GM12891 (cell line): ENCODE results near the gene PNPLA5.
A peak's percentile ranks its signal among the peaks of the same experiment; 100 is the strongest.
"Not testable (repeated sequence)": the region's sequence is repeated elsewhere in the genome, so short reads cannot be mapped to it uniquely, and the experiment has no call there.

Experiments used
- DNase-seq: peaks from one replicate; pipeline ENCODE4 v3.0.0; 2011; ENCODE audit warnings: low spot score; ENCODE audit not compliant: insufficient read length
- FAIRE-seq: peaks from 2 replicates; lab custom pipeline; 2011; peaks lifted over from hg19 to GRCh38; lab: Jason Lieb, UNC
- PAX5 ChIP-seq: IDR thresholded peaks from 2 replicates; pipeline ENCODE4 v1.6.1; 2011; ENCODE audit warnings: low read length, moderate library complexity, mild to moderate bottlenecking; ENCODE audit not compliant: insufficient read depth, severe bottlenecking
- POLR2A ChIP-seq: IDR thresholded peaks from 2 replicates; pipeline ENCODE4 v1.6.1; 2011; ENCODE audit warnings: low read depth, low read length, control low read depth
- POLR2AphosphoS5 ChIP-seq: IDR thresholded peaks from 2 replicates; pipeline ENCODE4 v1.6.1; 2011; ENCODE audit warnings: low read depth, low read length, control low read depth
- POU2F2 ChIP-seq: IDR thresholded peaks from 2 replicates; pipeline ENCODE4 v1.6.1; 2011; ENCODE audit warnings: low read depth, mild to moderate bottlenecking, control low read depth, low read length, moderate library complexity
- SPI1 ChIP-seq: IDR thresholded peaks from 2 replicates; pipeline ENCODE4 v1.6.1; 2011; ENCODE audit warnings: low read depth, low read length, control low read depth
- TAF1 ChIP-seq: IDR thresholded peaks from 2 replicates; pipeline ENCODE4 v1.6.1; 2011; ENCODE audit warnings: low read depth, low read length, control low read depth

Gene PNPLA5

GRCh38 chr22:43923191-43923590 is 31.4 kb upstream of the PNPLA5 start:
- DNase-seq, result no peak
- TF ChIP-seq POLR2AphosphoS5, result no peak
- TF ChIP-seq SPI1, result peak; percentile 23; the same call in 1 of the 2 replicates
- FAIRE-seq, result no peak

GRCh38 chr22:43922123-43922522 is 30.3 kb upstream of the PNPLA5 start:
- FAIRE-seq (no peak), DNase-seq (no peak)
- TF ChIP-seq TAF1 (no peak), SPI1 (no peak), POLR2A (no peak), POLR2AphosphoS5 (no peak), PAX5 (no peak), POU2F2 (no peak)

- DNase-seq (no peak), FAIRE-seq (no peak)
- no peak for TF ChIP-seq POU2F2
- TF ChIP-seq TAF1, result no peak
- TF ChIP-seq POLR2A, result no peak
- no peak for TF ChIP-seq SPI1
- TF ChIP-seq PAX5, result no peak
- no peak for TF ChIP-seq POLR2AphosphoS5
Observed at GRCh38 chr22:43921370-43921769, 29.6 kb upstream of the PNPLA5 start.

GRCh38 chr22:43919106-43919973 is 27.5 kb upstream of the PNPLA5 start:
- DNase-seq (no peak), FAIRE-seq (no peak)
- no peak for TF ChIP-seq POLR2A
- no peak for TF ChIP-seq PAX5
- no peak for TF ChIP-seq SPI1
- no peak for TF ChIP-seq TAF1
- no peak for TF ChIP-seq POLR2AphosphoS5
- no peak for TF ChIP-seq POU2F2

GRCh38 chr22:43917521-43917920 is 25.7 kb upstream of the PNPLA5 start:
- TF ChIP-seq SPI1 (no peak), PAX5 (no peak), TAF1 (no peak), POU2F2 (no peak), POLR2A (no peak), POLR2AphosphoS5 (no peak)
- FAIRE-seq, result no peak
- DNase-seq, result no peak

- no peak for DNase-seq
- FAIRE-seq, result no peak
- TF ChIP-seq SPI1 (no peak), TAF1 (no peak), POLR2A (no peak), PAX5 (no peak), POLR2AphosphoS5 (no peak), POU2F2 (no peak)
Observed at GRCh38 chr22:43911351-43911750, 19.5 kb upstream of the PNPLA5 start.

GRCh38 chr22:43910178-43910695 is 18.4 kb upstream of the PNPLA5 start:
- TF ChIP-seq POLR2A (no peak), SPI1 (no peak), POU2F2 (no peak), TAF1 (no peak), POLR2AphosphoS5 (no peak), PAX5 (no peak)
- FAIRE-seq (no peak), DNase-seq (no peak)

- FAIRE-seq (no peak), DNase-seq (no peak)
- TF ChIP-seq POLR2AphosphoS5 (no peak), TAF1 (no peak), POLR2A (no peak), SPI1 (no peak), POU2F2 (no peak), PAX5 (no peak)
Observed at GRCh38 chr22:43909708-43910107, 17.9 kb upstream of the PNPLA5 start.

- DNase-seq (no peak), FAIRE-seq (no peak)
- TF ChIP-seq POLR2AphosphoS5 (no peak), TAF1 (no peak), POU2F2 (no peak), POLR2A (no peak), PAX5 (no peak)
Observed at GRCh38 chr22:43905681-43906080, 13.9 kb upstream of the PNPLA5 start.

- DNase-seq, FAIRE-seq: not testable (repeated sequence)
Observed at GRCh38 chr22:43904412-43904811, 12.6 kb upstream of the PNPLA5 start.

- DNase-seq, FAIRE-seq: not testable (repeated sequence)
Observed at GRCh38 chr22:43903033-43903432, 11.2 kb upstream of the PNPLA5 start.
